H1 (cell line): ENCODE measurements around the gene PLCL2. TPM values are rescaled to one million over a fixed set of nuclear protein-coding genes. Genes with fewer than 3 reads are reported as not detected.

Experiments used
- CTCF ChIA-PET: fragments of 300-600 bp; sonication (Branson Sonifier 250); formaldehyde crosslinking; loops from one replicate; lab custom pipeline; 2021; ENCODE audit not compliant: partially characterized antibody; lab: Charles Lee
- POLR2A ChIA-PET: fragments of 300-600 bp; sonication (Branson Sonifier 250); formaldehyde crosslinking; loops from one replicate; lab custom pipeline; 2021; ENCODE audit warnings: inconsistent platforms; ENCODE audit not compliant: partially characterized antibody; lab: Charles Lee
- DNase-seq, 2 experiments: peaks; one replicate each; pipeline versions ENCODE4 v3.0.0 to v3.0.0-alpha.2; 2010 to 2022; ENCODE audit warnings: low spot score in 2 of 2, low read depth in 1 of 2, mixed read lengths in 1 of 2
- FAIRE-seq: peaks from 2 replicates; lab custom pipeline; 2011; peaks lifted over from hg19 to GRCh38; lab: Jason Lieb, UNC
- H2AFZ ChIP-seq: 2 replicates; pipeline ENCODE4 v1.8.1; 2012; ENCODE audit warnings: low read length, inconsistent platforms
- H2AK5ac ChIP-seq: 2 replicates; pipeline ENCODE4 v1.6.1; 2013; ENCODE audit warnings: low read depth, low read length
- H2BK120ac ChIP-seq: replicated peaks from 2 replicates; pipeline ENCODE3; 2013; ENCODE audit warnings: low read depth, low read length, inconsistent platforms
- H2BK12ac ChIP-seq: 2 replicates; pipeline ENCODE4 v1.6.1; 2013; ENCODE audit warnings: low read depth, low read length
- H2BK15ac ChIP-seq: 2 replicates; pipeline ENCODE4 v1.6.1; 2013; ENCODE audit warnings: low read length
- H2BK20ac ChIP-seq: 2 replicates; pipeline ENCODE4 v1.6.1; 2013; ENCODE audit warnings: low read length
- H2BK5ac ChIP-seq: 2 replicates; pipeline ENCODE4 v1.6.1; 2013; ENCODE audit warnings: low read depth, low read length
- H3K14ac ChIP-seq: 2 replicates; pipeline ENCODE4 v1.6.1; 2013; ENCODE audit warnings: inconsistent platforms; ENCODE audit not compliant: insufficient read length
- H3K18ac ChIP-seq: 2 replicates; pipeline ENCODE4 v1.6.1; 2013; ENCODE audit warnings: low read length; ENCODE audit errors: extremely low read depth
- H3K23ac ChIP-seq: 2 replicates; pipeline ENCODE4 v1.6.1; 2013; ENCODE audit warnings: inconsistent platforms; ENCODE audit not compliant: insufficient read length
- H3K23me2 ChIP-seq: 2 replicates; pipeline ENCODE4 v1.6.1; 2013; ENCODE audit warnings: low read depth, low read length
- H3K27ac ChIP-seq: 2 replicates; pipeline ENCODE4 v1.6.1; 2011; ENCODE audit warnings: low read depth, low read length, inconsistent platforms
- H3K27me3 ChIP-seq, 4 experiments: replicated peaks in 1 of 4; 1 replicate in 1 of 4; 2 replicates in 3 of 4; pipeline versions ENCODE4 v1.6.1 to v1.8.1; 2011 to 2013; ENCODE audit warnings: low read length in 3 of 4, mild to moderate bottlenecking in 3 of 4, inconsistent platforms in 2 of 4, mixed read lengths in 2 of 4, moderate library complexity in 1 of 4; ENCODE audit not compliant: control insufficient read depth in 3 of 4, insufficient read depth in 3 of 4; ENCODE audit errors: extremely low read depth in 1 of 4
- H3K36me3 ChIP-seq, 4 experiments: 2 replicates each; pipeline versions ENCODE4 v1.6.1 to v1.8.1; 2011 to 2013; ENCODE audit warnings: mild to moderate bottlenecking in 4 of 4, low read length in 3 of 4, moderate library complexity in 2 of 4, control low read depth in 1 of 4, inconsistent platforms in 1 of 4; ENCODE audit not compliant: insufficient read depth in 4 of 4, control insufficient read depth in 2 of 4
- H3K4ac ChIP-seq: replicated peaks from 2 replicates; pipeline ENCODE3; 2013; ENCODE audit warnings: low read length, low read depth, mixed read lengths, inconsistent platforms; ENCODE audit not compliant: insufficient read length
- H3K4me1 ChIP-seq, 4 experiments: replicated peaks in 1 of 4; 1 replicate in 1 of 4; 2 replicates in 3 of 4; pipeline versions ENCODE4 v1.6.1 to v1.8.1; 2011 to 2013; ENCODE audit warnings: low read length in 3 of 4, inconsistent platforms in 2 of 4, mixed read lengths in 1 of 4; ENCODE audit not compliant: insufficient read depth in 4 of 4, control insufficient read depth in 3 of 4
- H3K4me2 ChIP-seq, 2 experiments: 2 replicates each; pipeline versions ENCODE4 v1.6.1 to v1.8.1; 2011 to 2013; ENCODE audit warnings: low read depth in 2 of 2, low read length in 2 of 2, control low read depth in 1 of 2, inconsistent platforms in 1 of 2, mild to moderate bottlenecking in 1 of 2; ENCODE audit not compliant: insufficient read depth in 1 of 2
- H3K4me3 ChIP-seq, 4 experiments: fragments of 200-600, 300-600 bp in 1 of 4; sonication (generic), shearing (Covaris generic), sonication (Bioruptor Twin) in 1 of 4; 2 replicates each; pipeline versions ENCODE4 v1.5.1 to v1.8.1; 2011 to 2016; ENCODE audit warnings: low read length in 4 of 4, low read depth in 3 of 4, control low read depth in 2 of 4, inconsistent platforms in 2 of 4, mild to moderate bottlenecking in 2 of 4, mixed read lengths in 1 of 4, moderate library complexity in 1 of 4; ENCODE audit not compliant: insufficient read depth in 2 of 4; ENCODE audit errors: extremely low read depth in 1 of 4
- H3K56ac ChIP-seq: replicated peaks from 2 replicates; pipeline ENCODE3; 2013; ENCODE audit warnings: low read depth, mild to moderate bottlenecking, mixed read lengths, low read length, inconsistent platforms; ENCODE audit not compliant: insufficient read length
- H3K79me1 ChIP-seq: 2 replicates; pipeline ENCODE4 v1.6.1; 2013; ENCODE audit warnings: low read depth, low read length, control low read depth
- H3K79me2 ChIP-seq, 2 experiments: 2 replicates each; pipeline versions ENCODE4 v1.6.1 to v1.8.1; 2012 to 2013; ENCODE audit warnings: low read length in 2 of 2, mild to moderate bottlenecking in 2 of 2, inconsistent platforms in 1 of 2; ENCODE audit not compliant: insufficient read depth in 2 of 2, control insufficient read depth in 1 of 2
- H3K9ac ChIP-seq, 4 experiments: replicated peaks in 1 of 4; 1 replicate in 1 of 4; 2 replicates in 3 of 4; pipeline versions ENCODE4 v1.6.1 to v1.8.1; 2011 to 2013; ENCODE audit warnings: low read depth in 3 of 4, low read length in 3 of 4, control low read depth in 2 of 4, mild to moderate bottlenecking in 2 of 4, moderate library complexity in 2 of 4, inconsistent platforms in 1 of 4; ENCODE audit errors: extremely low read depth in 1 of 4
- H3K9me3 ChIP-seq, 2 experiments: 2 replicates each; pipeline versions ENCODE4 v1.6.1 to v1.8.1; 2012 to 2013; ENCODE audit warnings: mild to moderate bottlenecking in 2 of 2, moderate library complexity in 2 of 2, control low read depth in 1 of 2, inconsistent platforms in 1 of 2, low read depth in 1 of 2, low read length in 1 of 2, mixed read lengths in 1 of 2; ENCODE audit not compliant: insufficient read depth in 2 of 2
- H4K20me1 ChIP-seq, 2 experiments: replicated peaks in 1 of 2; 2 replicates each; pipeline versions ENCODE3 to v1.8.1; 2011 to 2013; ENCODE audit warnings: inconsistent platforms in 2 of 2, low read length in 2 of 2, mild to moderate bottlenecking in 1 of 2; ENCODE audit not compliant: insufficient read depth in 2 of 2, control insufficient read depth in 1 of 2
- H4K5ac ChIP-seq: 2 replicates; pipeline ENCODE4 v1.6.1; 2013; ENCODE audit warnings: low read length, low read depth, mixed read lengths, inconsistent platforms; ENCODE audit not compliant: insufficient read length
- H4K8ac ChIP-seq: 2 replicates; pipeline ENCODE4 v1.8.0; 2013; ENCODE audit warnings: mild to moderate bottlenecking, moderate library complexity, low read length, inconsistent platforms; ENCODE audit not compliant: insufficient read depth; ENCODE audit errors: extremely low read depth
- H4K91ac ChIP-seq: replicated peaks from 2 replicates; pipeline ENCODE3; 2013; ENCODE audit warnings: low read length, mixed read lengths, inconsistent platforms; ENCODE audit not compliant: insufficient read length
- GABPA ChIP-seq: IDR thresholded peaks from 2 replicates; pipeline ENCODE4 v1.6.1; 2011; ENCODE audit warnings: mild to moderate bottlenecking, low read length, moderate library complexity, borderline replicate concordance; ENCODE audit not compliant: insufficient read depth
- POLR2A ChIP-seq, 2 experiments: IDR thresholded peaks; 1 replicate in 1 of 2; 2 replicates in 1 of 2; pipeline ENCODE4 v1.6.1; 2011; ENCODE audit warnings: low read depth in 2 of 2, low read length in 2 of 2, mild to moderate bottlenecking in 2 of 2; ENCODE audit errors: control extremely low read depth in 1 of 2
- SP1 ChIP-seq: IDR thresholded peaks from 2 replicates; pipeline ENCODE4 v1.6.1; 2011; ENCODE audit warnings: low read depth, low read length
- SP2 ChIP-seq: IDR thresholded peaks from 2 replicates; pipeline ENCODE4 v1.6.1; 2012; ENCODE audit warnings: mild to moderate bottlenecking, low read length, inconsistent platforms
- whole genome bisulfite sequencing, 2 experiments: shearing (Covaris generic) in 1 of 2; methylation state at CpG; one replicate each; pipeline versions ENCODE4 v1.1.6 to v1.1.7; 2013 to 2015; ENCODE audit warnings: low lambda C conversion rate in 2 of 2, mixed read lengths in 2 of 2, inconsistent platforms in 1 of 2, low coverage in 1 of 2, missing lambda C conversion rate in 1 of 2; ENCODE audit not compliant: insufficient replicate concordance in 2 of 2, insufficient coverage in 1 of 2, insufficient read length in 1 of 2; ENCODE audit errors: extremely low coverage in 1 of 2, missing lambda C conversion rate in 1 of 2; 5-methylcytosine and 5-hydroxymethylcytosine counted together
- polyA plus RNA-seq, 7 experiments: library from polyadenylated mRNA; depleted of rRNA in 3 of 7; stranded (reverse) in 5 of 7; unstranded in 2 of 7; fragments of >200 nt in 5 of 7; fragments of 200-250 nt in 2 of 7; gene quantifications; 1 replicate in 5 of 7; 2 replicates in 1 of 7; 4 replicates in 1 of 7; pipeline versions ENCODE4 v1.2.1 to v1.2.3, GENCODE V29; 2011 to 2013; ENCODE audit warnings: missing spikeins in 2 of 7, mixed read lengths in 2 of 7
- total RNA-seq: library from RNA; stranded (reverse); fragmentation: NEBNext Ultra II Directional; extraction: Animal tissue kit (Norgen Biotek cat#: 25700); gene quantifications from 2 replicates; pipeline ENCODE4 v1.2.1, GENCODE V29; 2021

PLCL2 gene
- total and polyA plus RNA-seq, 2 of the 8 experiments (the other 6 are each of a cell fraction or from before 2014, with no cell fraction given) = 3.5 to 6.8 TPM

GRCh38 chr3:16932877-16933276 lies 48.1 kb downstream of the PLCL2 start:
- H3K4ac ChIP-seq = no peak overlapping the region
- no peak overlapping the region for H3K9ac ChIP-seq
- H2AK5ac ChIP-seq = no peak overlapping the region
- H3K4me2 ChIP-seq = no peak overlapping the region
- FAIRE-seq (no peak), DNase-seq (no peak)
- 93% methylated on average over 7 of the region's 7 CpGs; no CpG with 5 or more reads in 1 of the 2 experiments for WGBS, 2 experiments
- ChIA-PET POLR2A (no interaction called here), CTCF (interaction anchor here (1.1 kb wide), 1 partner anchor 330 kb away, joined by 3 read pairs; no protein-coding TSS in a partner anchor)
- H3K9me3 ChIP-seq = no peaks in the 10 kb centered on the region
- no peak overlapping the region for H2BK120ac ChIP-seq
- H3K4me1 ChIP-seq = peaks cover 0 to 9% (median 3%) of the 10 kb centered on the region in 4 experiments; a peak in 3 of 7 replicates
- no peak overlapping the region for H4K5ac ChIP-seq
- H2BK15ac ChIP-seq = no peak overlapping the region
- no peaks in the 10 kb centered on the region for H3K36me3 ChIP-seq
- H3K4me3 ChIP-seq = no peak overlapping the region
- H3K79me2 ChIP-seq = peaks cover under 1 to 3% of the 10 kb centered on the region in 2 experiments; a peak in 2 of 4 replicates
- 0 out of 2 replicates have a peak, but pooled peaks cover 2% of the 10 kb centered on the region for H3K79me1 ChIP-seq
- no peak overlapping the region for H2AFZ ChIP-seq
- H4K8ac ChIP-seq = no peak overlapping the region
- no peak overlapping the region for H4K91ac ChIP-seq
- H2BK12ac ChIP-seq = no peak overlapping the region
- no peak overlapping the region for H2BK20ac ChIP-seq
- no peak overlapping the region for H3K56ac ChIP-seq
- H3K23me2 ChIP-seq = no peaks in the 10 kb centered on the region
- H3K23ac ChIP-seq = no peak overlapping the region
- no peak overlapping the region for H3K14ac ChIP-seq
- TF ChIP-seq SP1 (no peak), GABPA (no peak), POLR2A (IDR thresholded peaks at IDR 0.05; ENCODE audit: control extremely low read depth in 1 of 2, low read depth in 2 of 2, low read length in 2 of 2) (no peak), SP2 (no peak)
- H3K27me3 ChIP-seq = peaks cover 0 to 1% (median 0%) of the 10 kb centered on the region in 4 experiments; a peak in 1 of 7 replicates
- H4K20me1 ChIP-seq = no peaks in the 10 kb centered on the region
- no peak overlapping the region for H3K18ac ChIP-seq
- no peak overlapping the region for H2BK5ac ChIP-seq
- no peak overlapping the region for H3K27ac ChIP-seq
